Gastrocnemius medialis (tissue), 4 donors: Measurements from ENCODE around the gene SCP2. TPM values are rescaled to one million over a fixed set of nuclear protein-coding genes. Genes with fewer than 3 reads are reported as not detected.

Experiments used
- ATAC-seq, 2 donors: fragments of 150-250 bp; one replicate each; pipeline ENCODE4 v1.9.1; 2016
- DNase-seq, 2 donors: peaks; one replicate each; pipeline ENCODE4 v3.0.0-alpha.2; 2019
- H3K27ac ChIP-seq, 4 donors: fragments of 200-600 bp; sonication (generic); 1 replicate in 1 of 4; 2 replicates in 3 of 4; pipeline ENCODE4 v1.5.1; 2016 to 2018; ENCODE audit warnings: mild to moderate bottlenecking in 2 of 4, moderate library complexity in 1 of 4
- H3K27me3 ChIP-seq, 3 donors: fragments of 200-600 bp; sonication (generic) in 2 of 3; 1 replicate in 1 of 3; 2 replicates in 2 of 3; pipeline versions ENCODE4 v1.5.1 to v1.6.0; 2016 to 2019; ENCODE audit warnings: mild to moderate bottlenecking in 1 of 3, moderate library complexity in 1 of 3
- H3K36me3 ChIP-seq, 2 donors: fragments of 200-600 bp; sonication (generic) in 1 of 2; one replicate each; pipeline ENCODE4 v1.5.1; 2017 to 2018
- H3K4me1 ChIP-seq, 2 donors: fragments of 200-600 bp; sonication (generic) in 1 of 2; one replicate each; pipeline ENCODE4 v1.5.1; 2016 to 2017; ENCODE audit warnings: mild to moderate bottlenecking in 2 of 2
- H3K4me3 ChIP-seq, 4 donors: fragments of 200-600 bp; sonication (generic) in 3 of 4; 1 replicate in 1 of 4; 2 replicates in 3 of 4; pipeline ENCODE4 v1.5.1; 2016 to 2019; ENCODE audit warnings: mild to moderate bottlenecking in 2 of 4
- H3K9me3 ChIP-seq, 3 donors: fragments of 200-600 bp; sonication (generic) in 2 of 3; 1 replicate in 1 of 3; 2 replicates in 2 of 3; pipeline ENCODE4 v1.5.1; 2016 to 2019
- CTCF ChIP-seq, 5 experiments: fragments of 450-650 bp in 3 of 5; fragments of 200-600 bp in 2 of 5; sonication (generic) in 2 of 5; IDR thresholded peaks in 4 of 5; conservative IDR thresholded peaks in 1 of 5; 1 replicate in 4 of 5; 2 replicates in 1 of 5; pipeline ENCODE4 v1.5.1; 2016 to 2019; ENCODE audit warnings: antibody characterized with exemption in 5 of 5, mild to moderate bottlenecking in 3 of 5, moderate library complexity in 3 of 5
- POLR2A ChIP-seq, 2 donors: fragments of 450-650 bp; IDR thresholded peaks; one replicate each; pipeline ENCODE4 v1.6.1; 2017; ENCODE audit warnings: antibody characterized with exemption in 2 of 2, mild to moderate bottlenecking in 2 of 2, moderate library complexity in 2 of 2
- in situ Hi-C, 4 donors: fragments of 200-750 bp; cut with MboI; loops; one replicate each; pipeline versions ENCODE4 v1.15.0 to v1.8.0; 2017; ENCODE audit warnings: low sequenced_read_pairs in 4 of 4
- intact Hi-C: fragments of 100-400 bp; cut with DNase I; formaldehyde crosslinking; loops from one replicate; pipeline ENCODE4 v1.15.1; 2023; ENCODE audit warnings: low total_unique reads
- total RNA-seq, 4 donors: library from RNA; depleted of rRNA; stranded (reverse); fragments of >200 nt; gene quantifications; one replicate each; pipeline versions ENCODE4 v1.1.0 to v1.2.3, GENCODE V29; 2016

The SCP2 gene
- total RNA-seq, 4 donors from 2014 or later, result 44.6 to 75.4 (median 61.1) TPM

- Histone ChIP-seq H3K9me3 (no peaks in the 10 kb centered on the region), H3K27ac (peak overlapping the region; percentile 89 to 94 (median 91)), H3K27me3 (no peaks in the 10 kb centered on the region), H3K4me1 (peaks cover 26 to 37% of the 10 kb centered on the region in 2 donors), H3K4me3 (peak overlapping the region in 1 of 4 donors; percentile 89), H3K36me3 (no peaks in the 10 kb centered on the region)
- TF ChIP-seq POLR2A (IDR thresholded peaks at IDR 0.05) (no peak), CTCF (IDR thresholded peaks at IDR 0.05 in 4 of 5, conservative IDR thresholded peaks at IDR 0.05 in 1 of 5) (no peak)
- DNase-seq (no peak), ATAC-seq (no peak)
- intact Hi-C loops, result loop anchor here (5.0 to 10.0 kb wide), 2 partner anchors 143 to 555 kb away; partner anchors contain the start of gene CC2D1B
- in situ Hi-C loops, result loop anchor here in 3 of 4 donors (10.0 to 25.0 kb wide), 2 partner anchors 215 to 267 kb away; partner anchors contain the start of gene CPT2 (in 2 of the 3)
Observed at GRCh38 chr1:52919723-52920483, 7.2 kb upstream of the SCP2 start.

GRCh38 chr1:52920791-52921291, 6.2 kb upstream of the SCP2 start:
- in situ Hi-C loops, result loop anchor here in 3 of 4 donors (10.0 to 25.0 kb wide), 2 partner anchors 216 to 266 kb away; partner anchors contain the start of gene CPT2 (in 2 of the 3)
- peak overlapping the region; percentile 75 to 89 (median 85) for H3K4me3 ChIP-seq
- peaks cover 20 to 36% of the 10 kb centered on the region in 2 donors for H3K4me1 ChIP-seq
- no peaks in the 10 kb centered on the region for H3K9me3 ChIP-seq
- H3K27ac ChIP-seq, result peak overlapping the region; percentile 89 to 94 (median 91)
- H3K27me3 ChIP-seq, result no peaks in the 10 kb centered on the region
- no peaks in the 10 kb centered on the region for H3K36me3 ChIP-seq
- intact Hi-C loops, result loop anchor here (1.0 to 10.0 kb wide), 2 partner anchors 16 to 556 kb away; partner anchors contain the start of gene CC2D1B
- DNase-seq (peak in 1 of 2 donors; percentile 24), ATAC-seq (peak; percentile 53 to 63)
- TF ChIP-seq POLR2A (IDR thresholded peaks at IDR 0.05), result no peak

- Histone ChIP-seq H3K27me3 (no peaks in the 10 kb centered on the region), H3K4me1 (peaks cover 9 to 28% of the 10 kb centered on the region in 2 donors), H3K4me3 (peak overlapping the region; percentile 1 to 90 (median 10)), H3K36me3 (no peaks in the 10 kb centered on the region), H3K9me3 (no peaks in the 10 kb centered on the region), H3K27ac (peak overlapping the region; percentile 91 to 94 (median 92))
- in situ Hi-C loops (loop anchor here in 2 of 4 donors (10.0 kb wide), 1 partner anchor 221 kb away; no protein-coding TSS in a partner anchor), intact Hi-C loops (loop anchor here (2.0 to 10.0 kb wide), 3 partner anchors 69 to 561 kb away; partner anchors contain the start of gene CC2D1B)
- peak in 1 of 2 donors; percentile 7 for ATAC-seq
- no peak for DNase-seq
- TF ChIP-seq CTCF (IDR thresholded peaks at IDR 0.05 in 4 of 5, conservative IDR thresholded peaks at IDR 0.05 in 1 of 5) (no peak), POLR2A (IDR thresholded peaks at IDR 0.05) (no peak)
Observed at GRCh38 chr1:52925571-52926005, 1.5 kb upstream of the SCP2 start.

GRCh38 chr1:52926864-52927211, 238 bp upstream of the SCP2 start:
- TF ChIP-seq CTCF (IDR thresholded peaks at IDR 0.05 in 4 of 5, conservative IDR thresholded peaks at IDR 0.05 in 1 of 5) (no peak), POLR2A (IDR thresholded peaks at IDR 0.05) (no peak)
- peak overlapping the region; percentile 91 to 94 (median 92) for H3K27ac ChIP-seq
- DNase-seq, result no peak
- H3K36me3 ChIP-seq, result no peaks in the 10 kb centered on the region
- H3K4me1 ChIP-seq, result peaks cover 9 to 23% of the 10 kb centered on the region in 2 donors
- in situ Hi-C loops (loop anchor here in 2 of 4 donors (10.0 kb wide), 1 partner anchor 222 kb away; no protein-coding TSS in a partner anchor), intact Hi-C loops (loop anchor here (2.0 to 10.0 kb wide), 3 partner anchors 70 to 562 kb away; partner anchors contain the start of gene CC2D1B)
- no peaks in the 10 kb centered on the region for H3K27me3 ChIP-seq
- H3K9me3 ChIP-seq, result no peaks in the 10 kb centered on the region
- ATAC-seq, result peak in 1 of 2 donors; percentile 52
- H3K4me3 ChIP-seq, result peak overlapping the region; percentile 81 to 90 (median 88)
